Stimulated activated CD4-positive, alpha-beta T cell treated with anti-CD3 and anti-CD28 coated beads, Interleukin-1b, Interleukin-23, amount 100 ng/mL, for 4 hours (primary cell): ENCODE measurements around the gene MAPK13.
"Not testable (repeated sequence)": the region's sequence is repeated elsewhere in the genome, so short reads cannot be mapped to it uniquely, and the experiment has no call there.

ENCODE experiments used
- DNase-seq, 2 donors: peaks; one replicate each; pipeline ENCODE4 v3.0.0-alpha.2; 2020; ENCODE audit warnings: low read depth in 2 of 2

Gene MAPK13

DNA sequence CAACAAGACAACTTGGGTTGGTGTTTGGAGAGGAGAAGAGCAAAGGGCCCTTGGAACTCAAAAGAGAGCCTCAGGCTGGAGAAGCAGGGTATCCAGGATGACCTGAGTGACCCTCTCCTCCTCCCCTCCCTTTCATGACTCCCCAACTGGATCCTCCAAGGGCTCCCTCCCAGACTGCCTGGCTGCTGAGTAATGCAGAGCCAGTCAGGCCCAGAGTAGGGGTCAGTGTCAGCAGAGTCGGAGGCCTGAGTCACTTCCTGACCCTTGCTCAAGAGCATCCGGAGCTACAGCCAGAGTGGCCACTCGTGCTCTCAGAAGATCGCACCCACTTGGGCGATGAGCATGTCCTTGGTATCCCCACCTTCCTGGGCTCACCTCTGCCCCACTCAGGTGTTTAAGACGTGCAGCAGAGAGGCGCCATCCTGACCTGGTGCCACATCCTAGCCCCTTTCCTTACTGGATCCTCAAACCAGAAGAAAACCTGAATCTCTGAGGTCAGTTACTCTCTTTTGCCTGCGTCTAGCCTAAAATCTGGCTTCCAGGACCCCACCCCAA lies 2.8 kb upstream of the MAPK13 start:
- DNase-seq, result no peak

- no peak for DNase-seq
Observed at GRCh38 chr6:36128073-36128472, 2.2 kb upstream of the MAPK13 start.

GRCh38 chr6:36128793-36129192 lies 1.5 kb upstream of the MAPK13 start:
- DNase-seq, result no peak

DNA sequence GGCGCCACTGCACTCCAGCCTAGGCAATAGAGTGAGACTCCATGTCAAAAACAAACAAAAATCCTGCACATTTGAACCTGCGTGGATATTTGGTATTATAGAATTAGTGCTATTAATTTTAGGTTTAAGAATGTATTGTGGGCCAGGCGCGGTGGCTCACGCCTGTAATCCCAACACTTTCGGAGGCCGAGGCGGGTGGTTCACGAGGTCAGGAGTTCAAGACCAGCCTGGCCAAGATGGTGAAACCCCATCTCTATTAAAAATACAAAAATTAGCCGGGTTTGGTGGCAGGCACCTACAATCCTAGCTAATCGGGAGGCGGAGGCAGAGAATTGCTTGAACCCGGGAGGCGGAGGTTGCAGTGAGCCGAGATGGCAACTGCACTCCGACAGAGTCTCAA lies 979 bp upstream of the MAPK13 start:
- not testable (repeated sequence) for DNase-seq

- DNase-seq, result peak; percentile 55 to 66
Observed at GRCh38 chr6:36130667-36131510, 576 bp downstream of the MAPK13 start.

GRCh38 chr6:36131511-36132245 lies 1.4 kb downstream of the MAPK13 start:
- peak; percentile 29 to 35 for DNase-seq

- no peak for DNase-seq
Observed at GRCh38 chr6:36132246-36132895, 2.1 kb downstream of the MAPK13 start.

GRCh38 chr6:36133148-36133547 lies 2.8 kb downstream of the MAPK13 start:
- DNase-seq, result no peak

GRCh38 chr6:36133912-36134311 lies 3.6 kb downstream of the MAPK13 start:
- DNase-seq, result no peak

GRCh38 chr6:36135053-36135731 lies 4.9 kb downstream of the MAPK13 start:
- DNase-seq, result no peak

DNA sequence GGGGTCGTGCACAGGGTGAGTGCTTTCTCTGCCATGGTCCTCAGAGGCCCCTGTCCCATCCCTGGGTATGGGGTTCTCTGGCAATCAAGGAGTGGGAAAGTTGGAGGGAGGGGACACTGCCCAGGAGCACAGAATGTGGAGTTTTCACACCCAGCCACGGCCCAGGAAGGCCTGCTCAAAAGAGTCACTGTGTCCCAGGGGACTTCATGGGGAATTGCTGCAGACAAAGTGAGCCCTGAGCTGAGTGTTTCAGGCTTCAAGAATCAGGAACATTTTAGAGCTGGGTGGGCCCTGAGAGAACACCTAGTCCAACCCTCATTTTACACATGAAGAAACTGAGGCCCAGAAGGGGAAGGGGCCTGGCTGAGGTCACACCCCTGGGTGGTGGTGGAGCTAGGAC lies 5.7 kb downstream of the MAPK13 start:
- DNase-seq, result no peak

DNA sequence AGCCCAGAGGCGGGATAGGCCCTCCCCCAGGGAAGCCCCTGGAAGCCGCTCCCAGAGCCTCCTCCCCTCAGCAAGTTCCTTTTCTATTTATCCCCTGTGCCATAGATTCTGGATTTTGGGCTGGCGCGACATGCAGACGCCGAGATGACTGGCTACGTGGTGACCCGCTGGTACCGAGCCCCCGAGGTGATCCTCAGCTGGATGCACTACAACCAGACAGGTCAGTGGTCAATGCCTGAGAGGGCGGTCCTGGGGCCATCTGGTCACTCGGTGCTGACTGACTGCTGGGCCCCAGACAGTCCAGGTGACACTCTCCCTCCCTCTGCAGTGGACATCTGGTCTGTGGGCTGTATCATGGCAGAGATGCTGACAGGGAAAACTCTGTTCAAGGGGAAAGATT lies 6.2 kb downstream of the MAPK13 start:
- DNase-seq, result no peak

DNA sequence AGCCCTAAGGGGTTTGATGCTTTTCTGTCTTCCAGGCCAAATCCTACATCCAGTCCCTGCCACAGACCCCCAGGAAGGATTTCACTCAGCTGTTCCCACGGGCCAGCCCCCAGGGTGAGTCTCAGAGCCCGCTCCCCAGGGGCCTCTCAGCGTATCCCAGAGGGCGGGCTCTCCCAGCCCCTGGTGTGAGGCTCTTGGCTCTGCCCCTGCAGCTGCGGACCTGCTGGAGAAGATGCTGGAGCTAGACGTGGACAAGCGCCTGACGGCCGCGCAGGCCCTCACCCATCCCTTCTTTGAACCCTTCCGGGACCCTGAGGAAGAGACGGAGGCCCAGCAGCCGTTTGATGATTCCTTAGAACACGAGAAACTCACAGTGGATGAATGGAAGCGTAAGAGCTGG lies 8.4 kb downstream of the MAPK13 start:
- no peak for DNase-seq

DNA sequence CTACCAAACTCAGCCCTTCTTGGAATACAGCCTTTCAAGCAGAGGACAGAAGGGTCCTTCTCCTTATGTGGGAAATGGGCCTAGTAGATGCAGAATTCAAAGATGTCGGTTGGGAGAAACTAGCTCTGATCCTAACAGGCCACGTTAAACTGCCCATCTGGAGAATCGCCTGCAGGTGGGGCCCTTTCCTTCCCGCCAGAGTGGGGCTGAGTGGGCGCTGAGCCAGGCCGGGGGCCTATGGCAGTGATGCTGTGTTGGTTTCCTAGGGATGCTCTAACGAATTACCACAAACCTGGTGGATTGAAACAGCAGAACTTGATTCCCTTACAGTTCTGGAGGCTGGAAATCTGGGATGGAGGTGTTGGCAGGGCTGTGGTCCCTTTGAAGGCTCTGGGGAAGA lies 9.1 kb downstream of the MAPK13 start:
- no peak for DNase-seq

DNA sequence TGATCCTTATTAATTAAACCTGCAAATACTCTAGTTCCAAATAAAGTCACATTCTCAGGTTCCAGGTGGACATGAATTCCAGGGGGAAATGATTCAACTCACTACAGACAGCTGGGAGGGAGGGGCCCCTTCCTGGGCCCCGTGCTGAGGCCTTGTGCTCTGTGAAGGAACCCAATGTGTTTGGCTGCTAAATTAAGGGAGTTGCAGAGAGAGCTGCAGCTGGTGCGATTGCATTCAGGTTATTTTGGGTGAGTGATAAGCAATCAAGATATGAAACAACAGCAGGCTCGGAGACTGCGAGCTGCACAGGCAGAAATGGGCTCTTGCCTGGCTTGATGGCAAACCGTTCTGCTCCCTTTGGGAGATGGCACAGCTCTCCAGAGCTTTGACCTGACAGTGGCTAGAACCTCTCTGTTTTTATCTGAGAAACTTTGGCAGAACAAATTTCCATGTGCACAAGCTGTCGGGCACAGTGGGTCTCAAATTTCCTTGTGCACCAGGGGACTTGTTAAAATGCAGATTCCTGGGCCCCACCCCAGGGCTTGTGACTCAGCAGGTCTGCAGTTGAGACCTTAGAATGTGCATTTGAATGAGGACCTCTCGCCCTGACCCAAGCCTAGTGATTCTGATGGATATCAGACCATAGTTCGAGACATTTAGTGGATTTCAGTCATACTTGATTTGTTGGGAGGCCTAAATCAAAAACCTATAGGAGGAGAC lies 9.8 kb downstream of the MAPK13 start:
- DNase-seq, result no peak

- DNase-seq, result no peak
Observed at GRCh38 chr6:36141091-36141490, 10.8 kb downstream of the MAPK13 start.

DNA sequence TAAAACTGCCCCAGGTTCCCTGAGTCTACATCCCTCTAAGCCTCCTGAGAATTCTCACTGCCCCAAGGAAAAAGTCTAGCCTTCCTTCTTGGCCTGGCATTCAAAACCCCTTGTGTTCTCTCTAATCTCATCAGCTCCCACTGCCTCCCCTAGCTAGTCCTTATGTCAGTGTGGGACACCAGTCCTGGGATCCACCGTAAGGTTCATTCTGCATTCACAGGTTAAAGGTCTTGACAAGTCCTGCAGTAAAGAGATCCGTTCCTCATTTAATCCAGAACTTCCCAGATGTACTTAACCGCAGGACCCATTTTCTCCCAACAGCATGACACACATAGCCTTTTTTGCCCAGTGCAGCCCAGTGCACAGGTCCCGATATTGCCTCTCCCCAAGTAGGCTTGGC lies 11.6 kb downstream of the MAPK13 start:
- DNase-seq, result no peak

GRCh38 chr6:36142971-36143838 lies 12.9 kb downstream of the MAPK13 start:
- DNase-seq, result no peak

- no peak for DNase-seq
Observed at GRCh38 chr6:36145495-36145894, 15.2 kb downstream of the MAPK13 start.

GRCh38 chr6:36147294-36147693 lies 17.0 kb downstream of the MAPK13 start:
- DNase-seq, result no peak
